Keratinocyte (primary cell): ENCODE data around the gene KRTAP10-4. TPM values are rescaled to one million over a fixed set of nuclear protein-coding genes. Genes with fewer than 3 reads are reported as not detected.

ENCODE experiments used
- DNase-seq: peaks from one replicate; pipeline ENCODE4 v3.0.0-alpha.2; 2011; ENCODE audit warnings: low read depth, missing footprints, low spot score
- FAIRE-seq: peaks from 2 replicates; lab custom pipeline; 2011; peaks lifted over from hg19 to GRCh38; lab: Jason Lieb, UNC
- H2AFZ ChIP-seq: 2 replicates; pipeline ENCODE4 v1.6.0; 2012; ENCODE audit warnings: low read length, control low read depth, inconsistent platforms; ENCODE audit not compliant: control insufficient read depth
- H3K27ac ChIP-seq: 2 replicates; pipeline ENCODE4 v1.5.1; 2011; ENCODE audit warnings: low read length; ENCODE audit not compliant: control insufficient read depth, insufficient read depth
- H3K27me3 ChIP-seq: 3 replicates; pipeline ENCODE4 v1.6.0; 2011; ENCODE audit warnings: low read length; ENCODE audit not compliant: control insufficient read depth, insufficient read depth; ENCODE audit errors: extremely low read depth
- H3K36me3 ChIP-seq, 2 experiments: 2 replicates in 1 of 2; 3 replicates in 1 of 2; pipeline ENCODE4 v1.5.1; 2011; ENCODE audit warnings: low read length in 2 of 2, mild to moderate bottlenecking in 1 of 2; ENCODE audit not compliant: control insufficient read depth in 2 of 2, insufficient read depth in 2 of 2; ENCODE audit errors: extremely low read depth in 1 of 2
- H3K4me1 ChIP-seq: 3 replicates; pipeline ENCODE4 v1.5.1; 2011; ENCODE audit warnings: low read length; ENCODE audit not compliant: control insufficient read depth, insufficient read depth; ENCODE audit errors: extremely low read depth
- H3K4me2 ChIP-seq: 3 replicates; pipeline ENCODE4 v1.6.0; 2011; ENCODE audit warnings: low read depth, low read length; ENCODE audit not compliant: control insufficient read depth, insufficient read depth; ENCODE audit errors: extremely low read depth
- H3K4me3 ChIP-seq, 3 experiments: fragments of 200-600 bp in 1 of 3; sonication (generic) in 1 of 3; 2 replicates in 2 of 3; 3 replicates in 1 of 3; pipeline ENCODE4 v1.5.1; 2011 to 2016; ENCODE audit warnings: low read length in 3 of 3, mild to moderate bottlenecking in 3 of 3, control low read depth in 2 of 3, inconsistent platforms in 1 of 3, low read depth in 1 of 3, mixed read lengths in 1 of 3, mixed run types in 1 of 3, moderate library complexity in 1 of 3; ENCODE audit not compliant: control insufficient read depth in 2 of 3, insufficient read depth in 2 of 3; ENCODE audit errors: extremely low read depth in 1 of 3
- H3K79me2 ChIP-seq: 2 replicates; pipeline ENCODE4 v1.6.0; 2012; ENCODE audit warnings: low read length; ENCODE audit not compliant: control insufficient read depth, insufficient read depth
- H3K9ac ChIP-seq: 3 replicates; pipeline ENCODE4 v1.6.0; 2011; ENCODE audit warnings: low read length; ENCODE audit not compliant: control insufficient read depth, insufficient read depth; ENCODE audit errors: extremely low read depth
- H3K9me1 ChIP-seq: 3 replicates; pipeline ENCODE4 v1.6.0; 2011; ENCODE audit warnings: low read length; ENCODE audit not compliant: control insufficient read depth, insufficient read depth; ENCODE audit errors: extremely low read depth
- H3K9me3 ChIP-seq: 2 replicates; pipeline ENCODE4 v1.5.1; 2012; ENCODE audit warnings: low read depth, low read length; ENCODE audit not compliant: control insufficient read depth
- H4K20me1 ChIP-seq: 3 replicates; pipeline ENCODE4 v1.6.0; 2011; ENCODE audit warnings: low read length; ENCODE audit not compliant: control insufficient read depth, insufficient read depth; ENCODE audit errors: extremely low read depth
- EZH2 ChIP-seq: IDR thresholded peaks from one replicate; pipeline ENCODE4 v1.6.1; 2012; ENCODE audit warnings: inconsistent platforms, mild to moderate bottlenecking, low read length, moderate library complexity
- dilution Hi-C: fragments of 300-500 bp; cut with MboI; formaldehyde crosslinking; loops from one replicate; pipeline ENCODE4 v1.7.0; 2020; ENCODE audit warnings: low sequenced_read_pairs; ENCODE audit not compliant: extremely low pct_ligation_motif_present
- polyA plus RNA-seq, 5 experiments: library from polyadenylated mRNA; depleted of rRNA in 3 of 5; stranded (reverse) in 3 of 5; stranded (forward) in 1 of 5; unstranded in 1 of 5; fragments of >200 nt; gene quantifications; 1 replicate in 1 of 5; 2 replicates in 3 of 5; 3 replicates in 1 of 5; pipeline versions ENCODE4 v1.2.1 to v1.2.3, GENCODE V29; 2011 to 2012; ENCODE audit warnings: missing spikeins in 2 of 5, low read depth in 1 of 5, low replicate concordance in 1 of 5
- TF ChIP-seq, protein P1 (sequence below), 3 experiments: IDR thresholded peaks in 1 of 3; conservative IDR thresholded peaks in 1 of 3; optimal IDR thresholded peaks in 1 of 3; 2 replicates in 2 of 3; 3 replicates in 1 of 3; pipeline versions ENCODE3 to v1.5.1; 2011; ENCODE audit warnings: low read length in 3 of 3, mild to moderate bottlenecking in 3 of 3, moderate library complexity in 2 of 3, control low read depth in 1 of 3, inconsistent platforms in 1 of 3; ENCODE audit not compliant: insufficient read depth in 2 of 3; ENCODE audit errors: extremely low read depth in 1 of 3

Gene KRTAP10-4
- polyA plus RNA-seq, 1 donor (not counting 4 experiments of a cell fraction or from before 2014, with no cell fraction given): not detected

DNA sequence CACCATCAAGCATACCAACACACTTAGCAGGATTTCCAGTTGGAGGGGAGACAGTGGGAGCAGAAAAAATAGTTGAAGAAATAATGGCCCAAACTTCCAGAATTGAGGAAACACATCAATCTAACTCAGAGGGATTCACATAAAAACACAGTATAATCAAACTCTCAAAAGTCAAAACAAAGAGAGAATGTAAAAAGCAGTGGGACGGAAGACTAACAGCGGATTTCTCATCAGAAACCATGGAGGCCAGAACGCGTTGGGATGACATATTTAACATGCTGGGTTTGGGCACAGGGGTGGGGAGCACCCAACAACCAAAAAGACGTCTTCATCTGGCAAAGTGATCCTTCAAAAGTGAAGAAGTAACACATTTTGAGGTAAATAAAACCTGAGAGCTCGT lies 46.4 kb downstream of the KRTAP10-4 start:
- Histone ChIP-seq H2AFZ (no peak overlapping the region), H3K27ac (no peak overlapping the region), H3K9me1 (no peaks in the 10 kb centered on the region), H3K36me3 (no peaks in the 10 kb centered on the region), H3K9me3 (peaks cover 7% of the 10 kb centered on the region), H3K4me3 (no peak overlapping the region), H3K9ac (no peak overlapping the region), H3K79me2 (no peaks in the 10 kb centered on the region), H3K27me3 (peaks cover 17% of the 10 kb centered on the region), H3K4me1 (peaks cover 7% of the 10 kb centered on the region), H4K20me1 (no peaks in the 10 kb centered on the region), H3K4me2 (no peak overlapping the region)
- no peak for FAIRE-seq
- TF ChIP-seq, protein P1, sequence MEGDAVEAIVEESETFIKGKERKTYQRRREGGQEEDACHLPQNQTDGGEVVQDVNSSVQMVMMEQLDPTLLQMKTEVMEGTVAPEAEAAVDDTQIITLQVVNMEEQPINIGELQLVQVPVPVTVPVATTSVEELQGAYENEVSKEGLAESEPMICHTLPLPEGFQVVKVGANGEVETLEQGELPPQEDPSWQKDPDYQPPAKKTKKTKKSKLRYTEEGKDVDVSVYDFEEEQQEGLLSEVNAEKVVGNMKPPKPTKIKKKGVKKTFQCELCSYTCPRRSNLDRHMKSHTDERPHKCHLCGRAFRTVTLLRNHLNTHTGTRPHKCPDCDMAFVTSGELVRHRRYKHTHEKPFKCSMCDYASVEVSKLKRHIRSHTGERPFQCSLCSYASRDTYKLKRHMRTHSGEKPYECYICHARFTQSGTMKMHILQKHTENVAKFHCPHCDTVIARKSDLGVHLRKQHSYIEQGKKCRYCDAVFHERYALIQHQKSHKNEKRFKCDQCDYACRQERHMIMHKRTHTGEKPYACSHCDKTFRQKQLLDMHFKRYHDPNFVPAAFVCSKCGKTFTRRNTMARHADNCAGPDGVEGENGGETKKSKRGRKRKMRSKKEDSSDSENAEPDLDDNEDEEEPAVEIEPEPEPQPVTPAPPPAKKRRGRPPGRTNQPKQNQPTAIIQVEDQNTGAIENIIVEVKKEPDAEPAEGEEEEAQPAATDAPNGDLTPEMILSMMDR (optimal IDR thresholded peaks at IDR 0.05 in 1 of 3, IDR thresholded peaks at IDR 0.05 in 1 of 3, conservative IDR thresholded peaks at IDR 0.05 in 1 of 3; ENCODE audit: extremely low read depth in 1 of 3, insufficient read depth in 2 of 3, low read length in 3 of 3): no peak
- TF ChIP-seq EZH2: no peak
- dilution Hi-C loops: no loop called here
- DNase-seq: no peak

- no peak overlapping the region for H3K4me2 ChIP-seq
- H3K9me3 ChIP-seq: peaks cover 13% of the 10 kb centered on the region
- DNase-seq: no peak
- H3K79me2 ChIP-seq: no peaks in the 10 kb centered on the region
- H3K4me1 ChIP-seq: no peaks in the 10 kb centered on the region
- H3K27me3 ChIP-seq: no peaks in the 10 kb centered on the region
- H2AFZ ChIP-seq: no peak overlapping the region
- no peaks in the 10 kb centered on the region for H4K20me1 ChIP-seq
- no peak overlapping the region for H3K9ac ChIP-seq
- no peak overlapping the region for H3K4me3 ChIP-seq
- no peak for FAIRE-seq
- no peaks in the 10 kb centered on the region for H3K9me1 ChIP-seq
- dilution Hi-C loops: no loop called here
- TF ChIP-seq EZH2: no peak
- TF ChIP-seq, protein P1 (optimal IDR thresholded peaks at IDR 0.05 in 1 of 3, IDR thresholded peaks at IDR 0.05 in 1 of 3, conservative IDR thresholded peaks at IDR 0.05 in 1 of 3; ENCODE audit: extremely low read depth in 1 of 3, insufficient read depth in 2 of 3, low read length in 3 of 3): no peak
- no peaks in the 10 kb centered on the region for H3K36me3 ChIP-seq
- H3K27ac ChIP-seq: no peak overlapping the region
Measured at GRCh38 chr21:44623575-44623974, 50.0 kb downstream of the KRTAP10-4 start.

Other genes with a start within 250 kb of the KRTAP10-4 start
- 2.2 to 5.7 TPM (median 2.9 TPM) in 3 replicates for gene CFAP410, start 234.3 kb upstream of the KRTAP10-4 start, polyA plus RNA-seq
- 0.31 to 0.60 TPM (median 0.52 TPM) in 3 replicates for gene TRPM2, start 220.1 kb upstream of the KRTAP10-4 start, polyA plus RNA-seq
- gene LRRC3, start 118.2 kb upstream of the KRTAP10-4 start, polyA plus RNA-seq: 1.4 to 1.9 TPM (median 1.6 TPM) in 3 replicates
- not detected in 3 replicates for gene KRTAP10-1, start 33.5 kb upstream of the KRTAP10-4 start, polyA plus RNA-seq
- not detected in 3 replicates for gene KRTAP10-2, start 22.2 kb upstream of the KRTAP10-4 start, polyA plus RNA-seq
- not detected in 3 replicates for gene KRTAP10-3, start 14.9 kb upstream of the KRTAP10-4 start, polyA plus RNA-seq
- not detected in 3 replicates for gene KRTAP10-5, start 6.9 kb downstream of the KRTAP10-4 start, polyA plus RNA-seq
- gene KRTAP10-6, start 18.8 kb downstream of the KRTAP10-4 start, polyA plus RNA-seq: not detected in 3 replicates
- not detected in 3 replicates for gene KRTAP10-7, start 26.9 kb downstream of the KRTAP10-4 start, polyA plus RNA-seq
- gene KRTAP10-8, start 38.4 kb downstream of the KRTAP10-4 start, polyA plus RNA-seq: not detected in 3 replicates
- gene KRTAP10-9, start 53.4 kb downstream of the KRTAP10-4 start, polyA plus RNA-seq: not detected in 3 replicates
- not detected in 3 replicates for gene KRTAP10-10, start 63.6 kb downstream of the KRTAP10-4 start, polyA plus RNA-seq
- gene KRTAP10-11, start 72.7 kb downstream of the KRTAP10-4 start, polyA plus RNA-seq: not detected in 3 replicates
- not detected in 3 replicates for gene KRTAP12-4, start 80.9 kb downstream of the KRTAP10-4 start, polyA plus RNA-seq
- not detected in 3 replicates for gene KRTAP12-3, start 84.2 kb downstream of the KRTAP10-4 start, polyA plus RNA-seq
- gene KRTAP12-2, start 93.2 kb downstream of the KRTAP10-4 start, polyA plus RNA-seq: not detected in 3 replicates
- gene KRTAP12-1, start 108.4 kb downstream of the KRTAP10-4 start, polyA plus RNA-seq: not detected in 3 replicates
- not detected in 3 replicates for gene KRTAP10-12, start 123.4 kb downstream of the KRTAP10-4 start, polyA plus RNA-seq
- 0.07 to 0.12 TPM in 2 of 3 replicates, not detected in the other for gene TSPEAR, start 137.8 kb downstream of the KRTAP10-4 start, polyA plus RNA-seq
- 82.0 to 114 TPM (median 106 TPM) in 3 replicates for gene UBE2G2, start 228.1 kb downstream of the KRTAP10-4 start, polyA plus RNA-seq
- 69.3 to 132 TPM (median 115 TPM) in 3 replicates for gene SUMO3, start 244.3 kb downstream of the KRTAP10-4 start, polyA plus RNA-seq